ENCODE results near the gene FAM135A. TPM values are rescaled to one million over a fixed set of nuclear protein-coding genes. Genes with fewer than 3 reads are reported as not detected.
A peak's percentile ranks its signal among the peaks of the same experiment; 100 is the strongest.

Gene FAM135A
- 100 to 1,000 TPM in 1 of 4 donors, 10 to 100 TPM in 3; 52.2 to 119 (median 66.1) TPM for total RNA-seq

GRCh38 chr6:70413114-70413991, at the start of gene FAM135A:
Gene FAM135A, plus strand, starts transcription at chr6:70413508. Its CDS starts 14,835 bp downstream, at chr6:70428343.
- TF ChIP-seq EP300 (IDR thresholded peaks at IDR 0.05) (no peak), POLR2A (IDR thresholded peaks at IDR 0.05) (no peak), CTCF (IDR thresholded peaks at IDR 0.05) (no peak), POLR2AphosphoS5 (IDR thresholded peaks at IDR 0.05) (no peak)

GRCh38 chr6:70363741-70364493, 49.4 kb upstream of the FAM135A start:
- 73% methylated on average over 5 of the region's 11 CpGs for WGBS
- no peak overlapping the region for H3K4me3 ChIP-seq
- TF ChIP-seq CTCF (IDR thresholded peaks at IDR 0.05) = no peak
- TF ChIP-seq POLR2AphosphoS5 (IDR thresholded peaks at IDR 0.05) = no peak
- TF ChIP-seq EP300 (IDR thresholded peaks at IDR 0.05) = no peak
- no peak for TF ChIP-seq POLR2A (IDR thresholded peaks at IDR 0.05)

More at GRCh38 chr6:70413114-70413991, at the start of gene FAM135A:
- peak within 1 kb of the TSS; percentile 88 for H3K27ac ChIP-seq
- DNase-seq (ENCODE audit: low spot score in 2 of 2) = peak; percentile 98 to 99
- H3K9me3 ChIP-seq = no peaks in the 10 kb centered on the region
- WGBS = under 1% methylated on average over 48 of the region's 89 CpGs
- H3K36me3 ChIP-seq = peaks cover under 1% of the 10 kb centered on the region
- no peaks in the 10 kb centered on the region for H3K27me3 ChIP-seq
- peaks cover 28% of the 10 kb centered on the region for H3K4me1 ChIP-seq
- peak within 1 kb of the TSS; percentile 70 for H3K4me3 ChIP-seq

GRCh38 chr6:70369332-70369950, 43.9 kb upstream of the FAM135A start:
- TF ChIP-seq POLR2A (IDR thresholded peaks at IDR 0.05) (no peak), POLR2AphosphoS5 (IDR thresholded peaks at IDR 0.05) (no peak), CTCF (IDR thresholded peaks at IDR 0.05) (peak; percentile 34 to 90)
- H3K9me3 ChIP-seq = no peaks in the 10 kb centered on the region
- peak in 1 of 2 donors; percentile 69 for DNase-seq (ENCODE audit: low spot score in 2 of 2)
- no peaks in the 10 kb centered on the region for H3K36me3 ChIP-seq
- 18% methylated on average over 5 of the region's 5 CpGs for WGBS
- H3K4me1 ChIP-seq = no peaks in the 10 kb centered on the region
- H3K4me3 ChIP-seq = no peak overlapping the region
- no peak overlapping the region for H3K27ac ChIP-seq
- peaks cover 2% of the 10 kb centered on the region for H3K27me3 ChIP-seq

More at GRCh38 chr6:70363741-70364493, 49.4 kb upstream of the FAM135A start:
- DNase-seq (ENCODE audit: low spot score in 2 of 2) = no peak
- no peak overlapping the region for H3K27ac ChIP-seq
- H3K27me3 ChIP-seq = peaks cover 11% of the 10 kb centered on the region
- no peaks in the 10 kb centered on the region for H3K4me1 ChIP-seq
- H3K9me3 ChIP-seq = no peaks in the 10 kb centered on the region
- H3K36me3 ChIP-seq = no peaks in the 10 kb centered on the region

- no peaks in the 10 kb centered on the region for H3K27me3 ChIP-seq
- 83% methylated on average over 4 of the region's 4 CpGs for WGBS
- no peak for DNase-seq (ENCODE audit: low spot score in 2 of 2)
- H3K4me3 ChIP-seq = no peak overlapping the region
- TF ChIP-seq POLR2AphosphoS5 (IDR thresholded peaks at IDR 0.05) (no peak), CTCF (IDR thresholded peaks at IDR 0.05) (no peak), EP300 (IDR thresholded peaks at IDR 0.05) (no peak), POLR2A (IDR thresholded peaks at IDR 0.05) (no peak)
- H3K9me3 ChIP-seq = no peaks in the 10 kb centered on the region
- no peaks in the 10 kb centered on the region for H3K4me1 ChIP-seq
- H3K36me3 ChIP-seq = no peaks in the 10 kb centered on the region
- no peak overlapping the region for H3K27ac ChIP-seq
Measured at GRCh38 chr6:70370496-70370895, 42.8 kb upstream of the FAM135A start.

Data from suprapubic skin (tissue), 4 donors.